ENCODE results near the gene PI4K2A. TPM values are rescaled to one million over a fixed set of nuclear protein-coding genes. Genes with fewer than 3 reads are reported as not detected.

PI4K2A gene
- total and polyA plus RNA-seq, 2 of the 4 experiments (the other 2 are of a cell fraction): 15.8 to 27.3 TPM

DNA sequence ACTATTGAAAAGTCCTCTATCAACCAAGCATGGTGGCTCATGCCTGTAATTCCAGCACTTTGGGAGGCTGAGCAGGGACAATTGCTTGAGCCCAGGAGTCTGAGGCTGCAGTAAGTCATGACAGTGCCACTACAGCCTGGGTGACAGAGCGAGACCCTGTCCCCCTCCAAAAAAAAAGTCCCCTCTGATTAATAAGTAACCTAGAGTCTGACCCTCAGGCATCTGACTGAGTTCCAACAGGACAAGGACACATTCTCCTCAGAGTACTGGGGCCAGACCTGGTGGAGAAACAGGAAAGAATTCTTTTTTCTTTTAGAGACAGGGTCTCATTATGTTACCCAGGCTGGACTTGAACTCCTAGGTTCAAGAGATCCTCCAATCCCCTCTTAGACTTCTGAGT is 17.2 kb upstream of the PI4K2A start:
- Histone ChIP-seq H3K4me3 (ENCODE audit: insufficient read depth, low read depth, low read length) (no peak overlapping the region), H3K4ac (ENCODE audit: low read depth, low read length) (no peak overlapping the region), H3K9ac (ENCODE audit: low read depth, low read length) (no peak overlapping the region), H4K5ac (ENCODE audit: low read depth, low read length) (no peak overlapping the region), H3K9me3 (ENCODE audit: control insufficient read depth, insufficient read depth, low read length) (no peaks in the 10 kb centered on the region), H3K56ac (ENCODE audit: extremely low read depth, insufficient read depth, low read length) (no peak overlapping the region), H2BK120ac (ENCODE audit: low read depth, low read length) (no peak overlapping the region), H4K8ac (ENCODE audit: low read depth in 2 of 2, low read length in 2 of 2) (no peak overlapping the region), H3K27ac (ENCODE audit: insufficient read depth, low read length) (no peak overlapping the region), H3K36me3 (ENCODE audit: control insufficient read depth, insufficient read depth, low read length) (peaks cover 3% of the 10 kb centered on the region), H3K4me2 (ENCODE audit: low read depth, low read length) (no peak overlapping the region), H2AFZ (replicated peaks; ENCODE audit: low read length, poor library complexity) (no peak overlapping the region), H4K20me1 (ENCODE audit: insufficient read depth, low read length) (no peaks in the 10 kb centered on the region), H3K27me3 (ENCODE audit: control insufficient read depth, insufficient read depth, low read length) (no peaks in the 10 kb centered on the region), H2BK20ac (ENCODE audit: low read depth, low read length) (no peak overlapping the region), H4K91ac (ENCODE audit: insufficient read depth, low read depth, low read length) (no peak overlapping the region), H3K14ac (replicated peaks; ENCODE audit: low read depth, low read length) (no peak overlapping the region), H3K18ac (ENCODE audit: low read depth, low read length) (no peak overlapping the region), H2BK5ac (ENCODE audit: low read depth, low read length, poor library complexity, severe bottlenecking) (no peak overlapping the region), H3K9me1 (ENCODE audit: insufficient read depth, low read length) (peaks cover 6% of the 10 kb centered on the region; the same call in 1 of the 2 replicates), H2AK5ac (ENCODE audit: low read depth, low read length) (no peak overlapping the region), H3K23ac (ENCODE audit: low read depth, low read length) (no peak overlapping the region), H3K4me1 (ENCODE audit: control insufficient read depth, insufficient read depth, low read length) (peaks cover 5% of the 10 kb centered on the region), H3K79me1 (ENCODE audit: low read depth in 1 of 2, low read length in 2 of 2) (no peaks in the 10 kb centered on the region; a peak in 1 of 4 replicates), H2AK9ac (replicated peaks; ENCODE audit: low read depth, low read length, poor library complexity) (no peak overlapping the region), H2BK15ac (ENCODE audit: low read depth, low read length) (no peak overlapping the region)
- DNase-seq (no peak), ATAC-seq (ENCODE audit: low read depth) (no peak)
- ChIA-PET CTCF (no interaction called here), POLR2A (ENCODE audit: unreplicated experiment) (interaction anchor here (0.6 kb wide), 1 partner anchor 954 kb away, joined by 4 read pairs; no protein-coding TSS in a partner anchor)
- dilution Hi-C loops (cut with HindIII; ENCODE audit: low sequenced_read_pairs, unreplicated experiment): no loop called here
- no CpG with 5 or more reads among the region's 1 CpG for WGBS, 2 experiments (ENCODE audit: extremely low coverage in 2 of 2, insufficient read length in 1 of 2)
- no TSS peak for BruUV-seq (replicated peaks)
- intact Hi-C loops (cut with micrococcal nuclease): no loop called here
- TF ChIP-seq, protein P1, sequence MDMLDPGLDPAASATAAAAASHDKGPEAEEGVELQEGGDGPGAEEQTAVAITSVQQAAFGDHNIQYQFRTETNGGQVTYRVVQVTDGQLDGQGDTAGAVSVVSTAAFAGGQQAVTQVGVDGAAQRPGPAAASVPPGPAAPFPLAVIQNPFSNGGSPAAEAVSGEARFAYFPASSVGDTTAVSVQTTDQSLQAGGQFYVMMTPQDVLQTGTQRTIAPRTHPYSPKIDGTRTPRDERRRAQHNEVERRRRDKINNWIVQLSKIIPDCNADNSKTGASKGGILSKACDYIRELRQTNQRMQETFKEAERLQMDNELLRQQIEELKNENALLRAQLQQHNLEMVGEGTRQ (IDR thresholded peaks at IDR 0.05; ENCODE audit: low read depth, low read length): no peak
- no peak for TF ChIP-seq CEBPB (IDR thresholded peaks at IDR 0.05; ENCODE audit: low read depth, low read length)
- TF ChIP-seq RAD21 (IDR thresholded peaks at IDR 0.05; ENCODE audit: low read length): no peak
- TF ChIP-seq RCOR1 (IDR thresholded peaks at IDR 0.05; ENCODE audit: insufficient replicate concordance, low read length): no peak
- TF ChIP-seq MXI1 (IDR thresholded peaks at IDR 0.05; ENCODE audit: borderline replicate concordance, low read depth, low read length): no peak
- no peak for TF ChIP-seq RFX5 (IDR thresholded peaks at IDR 0.05; ENCODE audit: low read depth, low read length)
- TF ChIP-seq, protein P2, sequence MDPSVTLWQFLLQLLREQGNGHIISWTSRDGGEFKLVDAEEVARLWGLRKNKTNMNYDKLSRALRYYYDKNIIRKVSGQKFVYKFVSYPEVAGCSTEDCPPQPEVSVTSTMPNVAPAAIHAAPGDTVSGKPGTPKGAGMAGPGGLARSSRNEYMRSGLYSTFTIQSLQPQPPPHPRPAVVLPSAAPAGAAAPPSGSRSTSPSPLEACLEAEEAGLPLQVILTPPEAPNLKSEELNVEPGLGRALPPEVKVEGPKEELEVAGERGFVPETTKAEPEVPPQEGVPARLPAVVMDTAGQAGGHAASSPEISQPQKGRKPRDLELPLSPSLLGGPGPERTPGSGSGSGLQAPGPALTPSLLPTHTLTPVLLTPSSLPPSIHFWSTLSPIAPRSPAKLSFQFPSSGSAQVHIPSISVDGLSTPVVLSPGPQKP (IDR thresholded peaks at IDR 0.05; ENCODE audit: borderline replicate concordance, low read depth, low read length): no peak
- no peak for TF ChIP-seq SMC3 (IDR thresholded peaks at IDR 0.05; ENCODE audit: low read depth, low read length)
- TF ChIP-seq, protein P3, sequence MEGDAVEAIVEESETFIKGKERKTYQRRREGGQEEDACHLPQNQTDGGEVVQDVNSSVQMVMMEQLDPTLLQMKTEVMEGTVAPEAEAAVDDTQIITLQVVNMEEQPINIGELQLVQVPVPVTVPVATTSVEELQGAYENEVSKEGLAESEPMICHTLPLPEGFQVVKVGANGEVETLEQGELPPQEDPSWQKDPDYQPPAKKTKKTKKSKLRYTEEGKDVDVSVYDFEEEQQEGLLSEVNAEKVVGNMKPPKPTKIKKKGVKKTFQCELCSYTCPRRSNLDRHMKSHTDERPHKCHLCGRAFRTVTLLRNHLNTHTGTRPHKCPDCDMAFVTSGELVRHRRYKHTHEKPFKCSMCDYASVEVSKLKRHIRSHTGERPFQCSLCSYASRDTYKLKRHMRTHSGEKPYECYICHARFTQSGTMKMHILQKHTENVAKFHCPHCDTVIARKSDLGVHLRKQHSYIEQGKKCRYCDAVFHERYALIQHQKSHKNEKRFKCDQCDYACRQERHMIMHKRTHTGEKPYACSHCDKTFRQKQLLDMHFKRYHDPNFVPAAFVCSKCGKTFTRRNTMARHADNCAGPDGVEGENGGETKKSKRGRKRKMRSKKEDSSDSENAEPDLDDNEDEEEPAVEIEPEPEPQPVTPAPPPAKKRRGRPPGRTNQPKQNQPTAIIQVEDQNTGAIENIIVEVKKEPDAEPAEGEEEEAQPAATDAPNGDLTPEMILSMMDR (conservative IDR thresholded peaks at IDR 0.05; ENCODE audit: low read depth, low read length): no peak
- TF ChIP-seq CHD1 (IDR thresholded peaks at IDR 0.05; ENCODE audit: low read depth, low read length): no peak
- no peak for TF ChIP-seq NFE2L2 (IDR thresholded peaks at IDR 0.05; ENCODE audit: low read depth, low read length)
- no peak for TF ChIP-seq MAFK (IDR thresholded peaks at IDR 0.05; ENCODE audit: low read depth, low read length)
- TF ChIP-seq POLR2A (IDR thresholded peaks at IDR 0.05; ENCODE audit: low read depth, low read length): no peak
- TF ChIP-seq MAZ (IDR thresholded peaks at IDR 0.05; ENCODE audit: borderline replicate concordance, low read depth, low read length): no peak
- no peak for TF ChIP-seq FOS (IDR thresholded peaks at IDR 0.05; ENCODE audit: low read depth, low read length)
- TF ChIP-seq BHLHE40 (IDR thresholded peaks at IDR 0.05; ENCODE audit: low read depth, low read length): no peak
- in situ Hi-C loops (cut with MboI; ENCODE audit: low sequenced_read_pairs): no loop called here
